Cardiac fibroblast (primary cell): ENCODE data around the gene WDR43.

Source experiments
- DNase-seq, 2 donors: peaks; one replicate each; pipeline versions ENCODE4 v3.0.0 to v3.0.0-alpha.2; 2010; ENCODE audit warnings: low read depth in 2 of 2
- H3K4me3 ChIP-seq, 2 donors: replicated peaks in 1 of 2; 1 replicate in 1 of 2; 2 replicates in 1 of 2; pipeline ENCODE4 v1.5.1; 2011; ENCODE audit warnings: low read depth in 2 of 2, low read length in 2 of 2, mild to moderate bottlenecking in 2 of 2, moderate library complexity in 1 of 2
- CTCF ChIP-seq: IDR thresholded peaks from one replicate; pipeline ENCODE4 v1.5.1; 2011; ENCODE audit warnings: low read depth, mild to moderate bottlenecking, low read length, inconsistent platforms

Gene WDR43

GRCh38 chr2:28995765-28996750 lies 101.6 kb downstream of the WDR43 start:
- no peak for DNase-seq
- TF ChIP-seq CTCF: no peak
- no peak overlapping the region for H3K4me3 ChIP-seq

- DNase-seq: peak in 1 of 2 donors; percentile 45
- H3K4me3 ChIP-seq: no peak overlapping the region
- TF ChIP-seq CTCF: no peak
Observed at GRCh38 chr2:28997237-28997846, 102.9 kb downstream of the WDR43 start.
